ENCODE data around the gene ITGB1. TPM values are rescaled to one million over a fixed set of nuclear protein-coding genes. Genes with fewer than 3 reads are reported as not detected.
"Not testable (repeated sequence)": the region's sequence is repeated elsewhere in the genome, so short reads cannot be mapped to it uniquely, and the experiment has no call there.

The ITGB1 gene
- total RNA-seq, 1 experiment from 2014 or later: 317 TPM

DNA sequence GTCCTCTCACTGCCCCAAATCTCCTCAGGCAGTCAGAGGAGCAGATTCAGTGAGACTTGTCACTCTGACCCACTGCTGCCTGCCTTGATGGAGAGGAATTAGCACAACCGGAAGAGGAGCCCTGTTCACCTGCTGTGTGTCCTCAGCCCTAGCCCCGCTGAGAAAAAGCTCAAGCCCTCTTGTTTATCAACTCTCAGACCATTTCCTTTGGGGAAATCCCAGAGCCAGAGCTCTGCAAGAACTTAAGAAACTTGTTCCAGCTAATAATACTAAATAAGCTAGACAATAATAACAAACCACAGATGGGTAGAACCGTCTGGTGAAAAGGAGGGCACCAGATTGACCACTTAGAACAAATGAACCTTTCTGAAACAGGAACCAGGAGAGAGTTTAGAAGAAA is 37.7 kb upstream of the ITGB1 start (continued):
- TF ChIP-seq ERG (CRISPR knock-in tag; IDR thresholded peaks at IDR 0.05) (no peak), ZBTB21 (CRISPR knock-in tag; IDR thresholded peaks at IDR 0.05; ENCODE audit: borderline replicate concordance) (no peak), JAZF1 (CRISPR knock-in tag; IDR thresholded peaks at IDR 0.05) (no peak), NR2C2 (CRISPR knock-in tag; IDR thresholded peaks at IDR 0.05) (no peak), ELF4 (CRISPR knock-in tag; IDR thresholded peaks at IDR 0.05; ENCODE audit: low read depth) (no peak)

GRCh38 chr10:32995066-32995622 is 37.1 kb upstream of the ITGB1 start:
- H3K9me3 Mint-ChIP-seq: peaks cover 30% of the 10 kb centered on the region
- no peak for DNase-seq (ENCODE audit: low spot score)
- ChIA-PET POLR2A (interaction anchor here (1.6 kb wide), 1 partner anchor 50 kb away, joined by 3 read pairs; no protein-coding TSS in a partner anchor), CTCF (interaction anchor here (1.0 kb wide), 1 partner anchor 14 kb away, joined by 5 read pairs; no protein-coding TSS in a partner anchor)
- H3K36me3 Mint-ChIP-seq: peaks cover 12% of the 10 kb centered on the region; the same call in 1 of the 2 replicates
- H3K27ac Mint-ChIP-seq: peak overlapping the region; percentile 21; the same call in 1 of the 2 replicates
- H3K4me1 Mint-ChIP-seq: peaks cover 16% of the 10 kb centered on the region
- no peaks in the 10 kb centered on the region for H3K27me3 Mint-ChIP-seq (ENCODE audit: low read depth)
- TF ChIP-seq, protein P1, sequence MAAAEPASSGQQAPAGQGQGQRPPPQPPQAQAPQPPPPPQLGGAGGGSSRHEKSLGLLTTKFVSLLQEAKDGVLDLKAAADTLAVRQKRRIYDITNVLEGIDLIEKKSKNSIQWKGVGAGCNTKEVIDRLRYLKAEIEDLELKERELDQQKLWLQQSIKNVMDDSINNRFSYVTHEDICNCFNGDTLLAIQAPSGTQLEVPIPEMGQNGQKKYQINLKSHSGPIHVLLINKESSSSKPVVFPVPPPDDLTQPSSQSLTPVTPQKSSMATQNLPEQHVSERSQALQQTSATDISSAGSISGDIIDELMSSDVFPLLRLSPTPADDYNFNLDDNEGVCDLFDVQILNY (CRISPR knock-in tag; IDR thresholded peaks at IDR 0.05): no peak
- TF ChIP-seq JUN (CRISPR knock-in tag; IDR thresholded peaks at IDR 0.05): no peak
- ATAC-seq: peak; percentile 18; the same call in 1 of the 2 replicates
- H3K4me3 Mint-ChIP-seq: no peak overlapping the region

DNA sequence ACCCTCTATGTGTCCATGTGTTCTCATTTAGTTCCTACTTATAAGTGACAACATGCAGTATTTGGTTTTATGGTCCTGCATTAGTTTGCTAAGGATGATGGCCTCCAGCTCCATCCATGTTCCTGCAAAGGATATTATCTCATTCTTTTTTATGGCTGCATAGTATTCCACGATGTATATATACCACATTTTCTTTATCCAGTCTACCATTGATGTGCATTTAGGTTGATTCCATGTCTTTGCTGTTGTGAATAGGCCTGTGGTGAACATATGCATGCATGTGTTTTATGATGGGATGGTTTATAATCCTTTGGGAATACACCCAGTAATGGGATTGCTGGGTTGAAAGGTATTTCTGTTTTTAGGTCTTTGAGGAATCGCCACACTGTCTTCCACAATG is 36.6 kb upstream of the ITGB1 start:
- POLR2A ChIA-PET; H3K27ac Mint-ChIP-seq; H3K4me3 Mint-ChIP-seq; CTCF ChIA-PET; DNase-seq (ENCODE audit: low spot score); H3K27me3 Mint-ChIP-seq (ENCODE audit: low read depth); ATAC-seq: not testable (repeated sequence)
- 0 out of 2 replicates have a peak, but pooled peaks have one; percentile 44 for TF ChIP-seq GTF2I (CRISPR knock-in tag; conservative IDR thresholded peaks at IDR 0.05)
- Mint-ChIP-seq H3K36me3 (peaks cover 12% of the 10 kb centered on the region; the same call in 1 of the 2 replicates), H3K9me3 (peaks cover 29% of the 10 kb centered on the region), H3K4me1 (peaks cover 16% of the 10 kb centered on the region)

DNA sequence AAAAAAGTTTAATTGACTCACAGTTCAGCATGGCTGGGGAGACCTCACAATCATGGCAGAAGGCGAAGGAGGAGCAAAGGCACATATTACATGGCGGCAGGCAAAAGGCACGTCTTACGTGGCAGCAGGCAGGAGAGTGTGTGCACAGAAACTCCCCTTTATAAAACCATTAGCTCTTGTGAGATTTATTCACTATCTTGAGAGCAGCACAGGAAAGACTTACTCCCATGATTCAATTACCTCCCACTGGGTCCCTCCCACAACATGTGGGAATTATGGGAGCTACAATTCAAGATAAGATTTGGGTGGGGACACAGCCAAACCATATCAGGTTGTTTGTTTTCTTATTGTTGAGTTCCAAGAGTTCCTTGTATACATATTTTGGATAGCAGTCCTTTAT is 34.3 kb upstream of the ITGB1 start:
- DNase-seq (ENCODE audit: low spot score); H3K4me3 Mint-ChIP-seq; ATAC-seq; H3K27ac Mint-ChIP-seq; H3K27me3 Mint-ChIP-seq (ENCODE audit: low read depth): not testable (repeated sequence)
- ChIA-PET POLR2A (interaction anchor here (0.6 kb wide), 1 partner anchor 252 kb away, joined by 9 read pairs; no protein-coding TSS in a partner anchor), CTCF (interaction anchor here (2.8 kb wide), 1 partner anchor 17 kb away, joined by 8 read pairs; no protein-coding TSS in a partner anchor)
- peaks cover 27% of the 10 kb centered on the region for H3K9me3 Mint-ChIP-seq
- peaks cover 16% of the 10 kb centered on the region for H3K4me1 Mint-ChIP-seq
- H3K36me3 Mint-ChIP-seq: peaks cover 12% of the 10 kb centered on the region; the same call in 1 of the 2 replicates

- Mint-ChIP-seq H3K9me3 (peaks cover 27% of the 10 kb centered on the region), H3K36me3 (peaks cover 12% of the 10 kb centered on the region; the same call in 1 of the 2 replicates), H3K4me1 (peaks cover 15% of the 10 kb centered on the region), H3K27me3 (ENCODE audit: low read depth) (no peaks in the 10 kb centered on the region; the same call in 1 of the 2 replicates), H3K27ac (no peak overlapping the region), H3K4me3 (no peak overlapping the region)
- ChIA-PET CTCF (interaction anchor here (2.8 kb wide), 1 partner anchor 18 kb away, joined by 8 read pairs; no protein-coding TSS in a partner anchor), POLR2A (no interaction called here)
- no peak for TF ChIP-seq JUN (CRISPR knock-in tag; IDR thresholded peaks at IDR 0.05)
- no peak for TF ChIP-seq ZNF425 (CRISPR knock-in tag; conservative IDR thresholded peaks at IDR 0.05)
- TF ChIP-seq MYBL2 (CRISPR knock-in tag; IDR thresholded peaks at IDR 0.05): no peak
- TF ChIP-seq ETV6 (CRISPR knock-in tag; IDR thresholded peaks at IDR 0.05): no peak
- no peak for TF ChIP-seq ZNF671 (CRISPR knock-in tag; IDR thresholded peaks at IDR 0.05)
- no peak for TF ChIP-seq ERG (CRISPR knock-in tag; IDR thresholded peaks at IDR 0.05)
- no peak for TF ChIP-seq GTF2I (CRISPR knock-in tag; conservative IDR thresholded peaks at IDR 0.05)
- no peak for TF ChIP-seq ZNF416 (CRISPR knock-in tag; IDR thresholded peaks at IDR 0.05)
- no peak for TF ChIP-seq ELF4 (CRISPR knock-in tag; IDR thresholded peaks at IDR 0.05; ENCODE audit: low read depth)
- no peak for TF ChIP-seq CREB1 (CRISPR knock-in tag; IDR thresholded peaks at IDR 0.05)
- no peak for TF ChIP-seq IRF2 (CRISPR knock-in tag; IDR thresholded peaks at IDR 0.05; ENCODE audit: borderline replicate concordance, low read depth)
- TF ChIP-seq KAT7 (CRISPR knock-in tag; IDR thresholded peaks at IDR 0.05; ENCODE audit: borderline replicate concordance): no peak
- DNase-seq (ENCODE audit: low spot score) (no peak), ATAC-seq (no peak)
Observed at GRCh38 chr10:32990811-32991210, 32.8 kb upstream of the ITGB1 start.

All from WTC11 (cell line).